HCT116 (cell line): ENCODE data around the gene MAX. TPM values are rescaled to one million over a fixed set of nuclear protein-coding genes. Genes with fewer than 3 reads are reported as not detected.

Experiments used
- ATAC-seq: fragments of 200-7000 bp; cut with Tn5 transposase; 2 replicates; pipeline ENCODE4 v1.9.1; 2020; ENCODE audit warnings: mild to moderate bottlenecking, moderate library complexity
- BruUV-seq: library from RNA; stranded (reverse); fragments of 400-500 nt; replicated peaks from 2 replicates; lab custom pipeline; 2021; lab: Mats Ljungman, UMichigan
- CTCF ChIA-PET: fragments of 300-600 bp; sonication (Branson Sonifier 250); formaldehyde crosslinking; loops from one replicate; lab custom pipeline; 2021; ENCODE audit warnings: antibody characterized with exemption; lab: Charles Lee
- POLR2A ChIA-PET: fragments of 300-600, 350-600 bp; sonication (Branson Sonifier 250); formaldehyde crosslinking; loops from one replicate; lab custom pipeline; 2021; ENCODE audit warnings: antibody characterized with exemption; lab: Charles Lee
- RAD21 ChIA-PET, 2 experiments: fragments of 300-600 bp; sonication (Branson Sonifier 250); formaldehyde crosslinking; loops; one replicate each; lab custom pipeline; 2023; ENCODE audit warnings: low total read pairs in 2 of 2; ENCODE audit not compliant: uncharacterized antibody in 2 of 2, unreplicated experiment in 2 of 2, low non-redundant PET in 1 of 2; lab: Charles Lee
- DNase-seq: peaks from one replicate; pipeline ENCODE4 v3.0.0-alpha.2; 2010; ENCODE audit warnings: low read depth, low spot score
- H2AFZ ChIP-seq: fragments of 200-600 bp; shearing (Covaris generic), sonication (generic); 2 replicates; pipeline ENCODE4 v1.6.1; 2017; ENCODE audit warnings: low read depth, mixed run types, mixed read lengths, antibody characterized with exemption, low read length; ENCODE audit not compliant: poor library complexity, severe bottlenecking
- H3K27ac ChIP-seq: 2 replicates; pipeline ENCODE4 v1.5.1; 2012; ENCODE audit warnings: low read depth, low read length
- H3K27me3 ChIP-seq: fragments of 200-600 bp; sonication (generic); 2 replicates; pipeline ENCODE4 v1.6.1; 2016; ENCODE audit warnings: mixed run types, low read length, mixed read lengths; ENCODE audit not compliant: insufficient read depth
- H3K36me3 ChIP-seq, 2 experiments: fragments of 200-500 bp in 1 of 2; fragments of 200-600 bp in 1 of 2; sonication (Bioruptor generic) in 1 of 2; sonication (generic) in 1 of 2; 2 replicates each; pipeline versions ENCODE4 v1.5.1 to v1.6.1; 2014 to 2016; ENCODE audit warnings: low read length in 2 of 2, inconsistent platforms in 1 of 2, mixed read lengths in 1 of 2, mixed run types in 1 of 2; ENCODE audit not compliant: insufficient read depth in 2 of 2, control insufficient read depth in 1 of 2
- H3K4me1 ChIP-seq, 2 experiments: fragments of 200-600 bp in 1 of 2; sonication (generic) in 1 of 2; 2 replicates each; pipeline versions ENCODE4 v1.5.1 to v1.6.1; 2012 to 2017; ENCODE audit warnings: low read length in 2 of 2, inconsistent platforms in 1 of 2, mild to moderate bottlenecking in 1 of 2, mixed read lengths in 1 of 2, mixed run types in 1 of 2, moderate library complexity in 1 of 2; ENCODE audit not compliant: insufficient read depth in 2 of 2, control insufficient read depth in 1 of 2
- H3K4me2 ChIP-seq: fragments of 200-600 bp; sonication (generic); 2 replicates; pipeline ENCODE4 v1.6.1; 2017; ENCODE audit warnings: mixed run types, low read length, mixed read lengths
- H3K4me3 ChIP-seq, 2 experiments: fragments of 200-600 bp in 1 of 2; sonication (generic) in 1 of 2; replicated peaks in 1 of 2; 2 replicates each; pipeline ENCODE4 v1.5.1; 2011 to 2016; ENCODE audit warnings: low read length in 2 of 2, control low read depth in 1 of 2, low read depth in 1 of 2, mild to moderate bottlenecking in 1 of 2, mixed read lengths in 1 of 2, mixed run types in 1 of 2
- H3K79me2 ChIP-seq: fragments of 200-600 bp; sonication (generic); 2 replicates; pipeline ENCODE4 v1.6.1; 2017; ENCODE audit warnings: mild to moderate bottlenecking, mixed run types, low read length, moderate library complexity, mixed read lengths; ENCODE audit not compliant: insufficient read depth
- H3K9ac ChIP-seq: fragments of 200-600 bp; sonication (generic); 2 replicates; pipeline ENCODE4 v1.6.1; 2016; ENCODE audit warnings: low read length, mixed read lengths
- H3K9me2 ChIP-seq: fragments of 200-600 bp; sonication (generic), shearing (Covaris generic); 2 replicates; pipeline ENCODE4 v1.6.1; 2017; ENCODE audit warnings: mixed run types, mild to moderate bottlenecking, moderate library complexity; ENCODE audit not compliant: insufficient read depth
- H3K9me3 ChIP-seq, 2 experiments: fragments of 200-500 bp in 1 of 2; fragments of 200-600 bp in 1 of 2; sonication (Bioruptor generic) in 1 of 2; sonication (generic) in 1 of 2; 2 replicates each; pipeline ENCODE4 v1.6.1; 2014 to 2017; ENCODE audit warnings: low read length in 2 of 2, mixed read lengths in 2 of 2, inconsistent platforms in 1 of 2, low read depth in 1 of 2, mild to moderate bottlenecking in 1 of 2, mixed run types in 1 of 2, moderate library complexity in 1 of 2; ENCODE audit not compliant: control insufficient read depth in 1 of 2, insufficient read depth in 1 of 2
- H4K20me1 ChIP-seq: fragments of 200-600 bp; sonication (generic), shearing (Covaris generic); 2 replicates; pipeline ENCODE4 v1.6.1; 2017; ENCODE audit warnings: mixed run types, mild to moderate bottlenecking, moderate library complexity; ENCODE audit not compliant: insufficient read depth
- CBX3 ChIP-seq: IDR thresholded peaks from 2 replicates; pipeline ENCODE4 v1.6.1; 2012; ENCODE audit warnings: low read depth
- CTCF ChIP-seq, 3 experiments: fragments of 200-600 bp in 1 of 3; sonication (generic) in 1 of 3; IDR thresholded peaks in 2 of 3; conservative IDR thresholded peaks in 1 of 3; 2 replicates each; pipeline ENCODE4 v1.5.1; 2012 to 2017; ENCODE audit warnings: low read depth in 2 of 3, low read length in 2 of 3, antibody characterized with exemption in 1 of 3, borderline replicate concordance in 1 of 3, control low read depth in 1 of 3, mild to moderate bottlenecking in 1 of 3, mixed read lengths in 1 of 3, mixed run types in 1 of 3, moderate library complexity in 1 of 3; ENCODE audit not compliant: insufficient read depth in 1 of 3
- EGR1 ChIP-seq: IDR thresholded peaks from 2 replicates; pipeline ENCODE4 v1.6.1; 2012; ENCODE audit warnings: low read depth
- EZH2 ChIP-seq: fragments of 200-600 bp; sonication (generic); IDR thresholded peaks from 2 replicates; pipeline ENCODE4 v1.6.1; 2017; ENCODE audit warnings: antibody characterized with exemption, mixed run types
- EZH2phosphoT487 ChIP-seq: fragments of 200-600 bp; IDR thresholded peaks from 2 replicates; pipeline ENCODE4 v1.6.1; 2018; ENCODE audit warnings: antibody characterized with exemption, borderline replicate concordance
- FOSL1 ChIP-seq: IDR thresholded peaks from 2 replicates; pipeline ENCODE4 v1.6.1; 2012; ENCODE audit warnings: low read depth
- JUND ChIP-seq: IDR thresholded peaks from 2 replicates; pipeline ENCODE4 v1.6.1; 2012
- REST ChIP-seq: IDR thresholded peaks from 2 replicates; pipeline ENCODE4 v1.6.1; 2012; ENCODE audit warnings: low read depth
- SIN3A ChIP-seq: IDR thresholded peaks from 2 replicates; pipeline ENCODE4 v1.6.1; 2012; ENCODE audit warnings: low read depth
- SP1 ChIP-seq: IDR thresholded peaks from 2 replicates; pipeline ENCODE4 v1.6.1; 2012; ENCODE audit warnings: low read depth
- SRF ChIP-seq: IDR thresholded peaks from 2 replicates; pipeline ENCODE4 v1.6.1; 2012; ENCODE audit warnings: low read depth
- ZBTB33 ChIP-seq: IDR thresholded peaks from 2 replicates; pipeline ENCODE4 v1.6.1; 2011; ENCODE audit warnings: mild to moderate bottlenecking, low read length, moderate library complexity; ENCODE audit not compliant: insufficient replicate concordance; ENCODE audit errors: extremely low read depth
- ZFX ChIP-seq: fragments of 450-650 bp; IDR thresholded peaks from 2 replicates; pipeline ENCODE4 v1.6.1; 2017
- intact Hi-C: fragments of 100-400 bp; cut with micrococcal nuclease; formaldehyde crosslinking; loops from 2 replicates; pipeline ENCODE4 v1.10.0; 2022
- total RNA-seq: library from RNA; stranded (reverse); gene quantifications from one replicate; pipeline ENCODE4 v1.2.1, GENCODE V29; 2021; ENCODE audit not compliant: unreplicated experiment

Gene MAX
- total RNA-seq, 1 experiment from 2014 or later = 72.6 TPM

GRCh38 chr14:65115615-65116014 lies 13.3 kb upstream of the MAX start:
- H3K79me2 ChIP-seq = no peaks in the 10 kb centered on the region
- no peak overlapping the region for H2AFZ ChIP-seq
- H3K4me3 ChIP-seq = no peak overlapping the region
- ChIA-PET RAD21 (no interaction called here), CTCF (no interaction called here), POLR2A (no interaction called here)
- intact Hi-C loops = no loop called here
- H3K27me3 ChIP-seq = no peaks in the 10 kb centered on the region
- no peak overlapping the region for H3K4me2 ChIP-seq
- H4K20me1 ChIP-seq = no peaks in the 10 kb centered on the region
- ATAC-seq = no peak
- no peak for DNase-seq
- no peak overlapping the region for H3K27ac ChIP-seq
- no peaks in the 10 kb centered on the region for H3K4me1 ChIP-seq
- BruUV-seq = no TSS peak
- H3K36me3 ChIP-seq = no peaks in the 10 kb centered on the region
- H3K9me3 ChIP-seq = no peaks in the 10 kb centered on the region
- H3K9me2 ChIP-seq = no peaks in the 10 kb centered on the region
- TF ChIP-seq EZH2 = no peak
- H3K9ac ChIP-seq = no peak overlapping the region

- ChIA-PET POLR2A (no interaction called here), RAD21 (interaction anchor here in 1 of 2 experiments (0.6 kb wide), 1 partner anchor 22 kb away, joined by 7 read pairs; no protein-coding TSS in a partner anchor), CTCF (no interaction called here)
- Histone ChIP-seq H3K4me1 (no peaks in the 10 kb centered on the region), H4K20me1 (no peaks in the 10 kb centered on the region), H3K9ac (no peak overlapping the region), H3K79me2 (no peaks in the 10 kb centered on the region), H3K9me2 (no peaks in the 10 kb centered on the region), H3K27me3 (no peaks in the 10 kb centered on the region), H2AFZ (no peak overlapping the region), H3K36me3 (no peaks in the 10 kb centered on the region), H3K4me2 (no peak overlapping the region), H3K4me3 (no peak overlapping the region), H3K9me3 (no peaks in the 10 kb centered on the region), H3K27ac (no peak overlapping the region)
- BruUV-seq = no TSS peak
- intact Hi-C loops = no loop called here
- no peak for ATAC-seq
- DNase-seq = no peak
- TF ChIP-seq ZFX (no peak), CTCF (IDR thresholded peaks at IDR 0.05 in 2 of 3, conservative IDR thresholded peaks at IDR 0.05 in 1 of 3; ENCODE audit: borderline replicate concordance in 1 of 3, insufficient read depth in 1 of 3, low read depth in 2 of 3, low read length in 2 of 3) (no peak), FOSL1 (no peak), SRF (no peak), SP1 (no peak), EZH2phosphoT487 (no peak), SIN3A (no peak), REST (no peak), EGR1 (no peak), ZBTB33 (no peak), CBX3 (no peak), JUND (no peak)
Observed at GRCh38 chr14:65110525-65110924, 8.2 kb upstream of the MAX start.
